Measurements from ENCODE around the gene FBLN2.

DNA sequence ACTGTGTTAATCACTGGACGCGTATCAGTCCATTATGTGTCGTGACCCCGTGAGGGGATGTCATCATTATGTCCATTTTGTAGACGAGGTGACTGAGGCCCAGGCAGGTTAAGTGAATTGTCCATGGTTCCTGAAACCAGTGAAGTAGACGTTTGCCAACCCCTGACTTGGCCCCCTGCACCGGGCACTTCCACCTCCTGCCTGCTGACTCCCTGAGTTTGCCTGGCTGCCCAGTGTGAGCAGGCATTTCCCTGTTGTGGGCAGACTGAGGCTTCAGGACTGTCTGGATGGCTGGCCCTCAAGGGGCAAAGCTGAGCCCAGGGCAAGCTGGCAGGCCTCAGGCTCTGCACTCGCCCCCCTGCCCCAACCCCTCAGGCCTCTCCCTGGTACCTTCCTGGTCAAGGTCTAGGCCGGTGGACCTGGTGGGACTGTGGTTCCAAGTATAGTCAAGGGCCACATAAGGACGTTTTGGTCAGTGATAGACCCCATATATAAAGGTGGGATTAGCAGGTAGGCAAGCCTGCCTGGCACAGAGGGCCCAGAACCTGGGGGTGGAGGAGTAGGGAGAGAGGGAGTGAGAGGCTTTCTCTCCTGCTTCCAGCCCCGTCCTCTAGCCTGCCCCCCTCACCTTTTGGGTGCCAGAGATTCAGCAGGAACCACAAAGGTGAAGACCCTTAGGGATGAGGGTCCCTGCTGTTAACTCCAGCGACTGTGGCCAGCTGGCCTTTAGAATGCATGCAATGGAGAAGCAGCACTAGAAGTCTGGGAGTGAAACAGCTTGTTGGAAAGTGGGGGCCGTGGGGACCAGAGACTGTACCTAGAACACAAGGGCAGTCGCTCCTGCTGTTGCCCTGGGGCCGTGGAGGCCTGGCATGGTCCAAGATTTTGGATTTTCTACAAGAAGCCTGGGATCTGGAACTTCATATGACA, 34.6 kb downstream of the FBLN2 start:
- TF ChIP-seq CTCF (IDR thresholded peaks at IDR 0.05): no peak
- no peak for TF ChIP-seq ZFX (IDR thresholded peaks at IDR 0.05; ENCODE audit: borderline replicate concordance)

All from 22Rv1 (cell line).